Peyer's patch (tissue), 4 donors: ENCODE measurements around the gene STRIP1. TPM values are rescaled to one million over a fixed set of nuclear protein-coding genes. Genes with fewer than 3 reads are reported as not detected.
A peak's percentile ranks its signal among the peaks of the same experiment; 100 is the strongest.

Source experiments
- DNase-seq, 3 donors: peaks; one replicate each; pipeline ENCODE4 v3.0.0-alpha.2; 2017 to 2019
- H3K27ac ChIP-seq, 4 donors: fragments of 200-600 bp; sonication (generic); one replicate each; pipeline ENCODE4 v1.5.1; 2016 to 2019
- H3K27me3 ChIP-seq, 2 donors: fragments of 200-600 bp; sonication (generic); one replicate each; pipeline ENCODE4 v1.5.1; 2019
- H3K36me3 ChIP-seq, 3 donors: fragments of 200-600 bp; sonication (generic); one replicate each; pipeline ENCODE4 v1.5.1; 2016 to 2019
- H3K4me1 ChIP-seq, 4 donors: fragments of 200-600 bp; sonication (generic); one replicate each; pipeline ENCODE4 v1.5.1; 2016 to 2019
- H3K4me3 ChIP-seq, 4 donors: fragments of 200-600 bp; sonication (generic); 1 replicate in 3 of 4; 2 replicates in 1 of 4; pipeline ENCODE4 v1.5.1; 2016 to 2019; ENCODE audit warnings: mild to moderate bottlenecking in 1 of 4
- H3K9me3 ChIP-seq, 4 donors: fragments of 200-600 bp; sonication (generic); one replicate each; pipeline ENCODE4 v1.5.1; 2016 to 2019; ENCODE audit warnings: mild to moderate bottlenecking in 1 of 4
- CTCF ChIP-seq, 6 experiments: fragments of 450-650 bp in 4 of 6; fragments of 200-600 bp in 2 of 6; sonication (generic) in 1 of 6; IDR thresholded peaks; one replicate each; pipeline ENCODE4 v1.5.1; 2017 to 2019; ENCODE audit warnings: antibody characterized with exemption in 6 of 6, mild to moderate bottlenecking in 3 of 6, moderate library complexity in 1 of 6
- POLR2A ChIP-seq, 2 donors: fragments of 450-650 bp; IDR thresholded peaks; one replicate each; pipeline ENCODE4 v1.5.1; 2017; ENCODE audit warnings: antibody characterized with exemption in 2 of 2, mild to moderate bottlenecking in 2 of 2, moderate library complexity in 2 of 2
- total RNA-seq, 4 donors: library from RNA; depleted of rRNA; stranded (reverse); fragments of >200 nt; gene quantifications; one replicate each; pipeline ENCODE4 v1.1.0, GENCODE V29; 2016

The STRIP1 gene
- total RNA-seq, result 100 to 1,000 TPM in 2 of 4 donors, 10 to 100 TPM in 2; 25.6 to 117 (median 95.1) TPM

GRCh38 chr1:110034451-110035235, at the start of gene STRIP1:
Gene STRIP1, plus strand, starts transcription at chr1:110034624. Its CDS starts 14 bp downstream, at chr1:110034638.
- Histone ChIP-seq H3K9me3 (no peaks in the 10 kb centered on the region), H3K27ac (peak within 1 kb of the TSS; percentile 71 to 94 (median 83)), H3K4me1 (peaks cover 0 to 23% (median 8%) of the 10 kb centered on the region in 4 donors), H3K36me3 (peaks cover 0 to 23% (median 0%) of the 10 kb centered on the region in 3 donors), H3K27me3 (no peaks in the 10 kb centered on the region), H3K4me3 (peak within 1 kb of the TSS; percentile 66 to 100 (median 84))
- TF ChIP-seq POLR2A (IDR thresholded peaks at IDR 0.05) (peak; percentile 53 to 76), CTCF (IDR thresholded peaks at IDR 0.05) (no peak)
- DNase-seq, result peak; percentile 90 to 97 (median 93)

DNA sequence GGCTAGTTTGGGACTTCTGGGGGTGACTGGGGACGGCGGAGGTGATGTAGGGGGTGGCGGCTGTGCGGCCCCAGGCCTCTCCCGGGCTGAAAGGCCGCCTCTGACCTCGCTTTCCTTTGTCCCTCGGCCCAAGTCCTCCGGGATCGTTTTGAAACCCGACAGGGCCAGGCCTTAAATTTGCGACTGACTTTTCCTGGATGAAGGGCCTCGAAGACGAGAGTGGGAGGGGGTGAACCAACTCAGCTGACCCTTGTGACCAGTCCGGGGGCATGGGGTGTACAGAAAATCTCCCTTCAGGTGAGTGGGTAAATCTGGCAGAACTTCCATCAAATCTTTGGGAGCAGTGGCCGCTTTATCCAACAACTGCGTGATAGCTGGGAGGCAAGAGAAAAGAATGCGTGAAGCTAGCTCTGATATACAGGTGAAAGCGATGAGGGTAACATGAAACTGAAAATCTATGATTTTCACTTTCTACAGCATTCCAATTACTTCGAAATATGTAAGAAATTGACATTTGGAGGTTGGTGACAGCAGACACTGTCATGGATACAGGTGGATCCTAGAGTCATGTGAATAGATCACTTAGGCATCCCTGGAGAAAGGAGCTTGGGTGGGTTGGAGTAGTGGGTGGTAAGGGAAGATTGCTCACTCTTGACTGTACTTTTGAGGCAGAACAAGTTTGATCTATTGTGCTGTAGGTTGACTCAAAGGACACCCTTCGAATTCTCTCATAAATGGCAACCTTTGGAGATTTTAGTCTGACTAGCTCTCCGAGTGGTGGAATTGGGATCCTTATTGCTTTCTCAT, 49.0 kb upstream of the STRIP1 start:
- DNase-seq, result peak in 1 of 3 donors; percentile 54

DNA sequence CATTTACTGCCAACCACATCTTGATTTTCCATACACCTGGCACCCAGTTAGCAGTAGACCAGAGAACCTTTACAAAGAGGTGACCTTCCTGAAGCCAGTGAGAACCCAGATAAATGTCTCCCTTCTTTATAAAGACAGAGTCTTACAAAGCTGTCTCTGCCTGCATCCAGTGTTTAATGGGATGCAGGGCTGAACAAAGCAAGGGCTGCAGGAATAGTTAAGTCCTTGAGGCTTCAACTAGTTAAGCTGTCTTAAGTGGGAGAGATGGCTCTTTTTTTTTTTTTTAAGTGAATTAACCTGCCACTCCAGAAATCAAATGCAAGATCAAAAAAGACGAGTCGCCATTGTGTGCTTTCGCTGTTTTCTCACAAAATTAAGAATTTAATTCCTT, 48.4 kb upstream of the STRIP1 start:
- Histone ChIP-seq H3K4me3 (peak overlapping the region in 2 of 4 donors; percentile 83 to 84), H3K4me1 (peaks cover 0 to 51% (median 10%) of the 10 kb centered on the region in 4 donors), H3K9me3 (no peaks in the 10 kb centered on the region), H3K27ac (peak overlapping the region in 3 of 4 donors; percentile 96), H3K36me3 (peaks cover 0 to 7% (median 0%) of the 10 kb centered on the region in 3 donors), H3K27me3 (no peaks in the 10 kb centered on the region)
- TF ChIP-seq POLR2A (IDR thresholded peaks at IDR 0.05) (no peak), CTCF (IDR thresholded peaks at IDR 0.05) (no peak)
- DNase-seq, result no peak

More for the DNA sequence above, 49.0 kb upstream of the STRIP1 start:
- H3K27me3 ChIP-seq, result no peaks in the 10 kb centered on the region
- H3K4me3 ChIP-seq, result peak overlapping the region; percentile 75 to 84 (median 81)
- peak overlapping the region; percentile 92 to 96 (median 96) for H3K27ac ChIP-seq
- peaks cover 0 to 52% (median 10%) of the 10 kb centered on the region in 4 donors for H3K4me1 ChIP-seq
- TF ChIP-seq CTCF (IDR thresholded peaks at IDR 0.05) (no peak), POLR2A (IDR thresholded peaks at IDR 0.05) (no peak)
- peaks cover 0 to 7% (median 0%) of the 10 kb centered on the region in 3 donors for H3K36me3 ChIP-seq
- H3K9me3 ChIP-seq, result no peaks in the 10 kb centered on the region

DNA sequence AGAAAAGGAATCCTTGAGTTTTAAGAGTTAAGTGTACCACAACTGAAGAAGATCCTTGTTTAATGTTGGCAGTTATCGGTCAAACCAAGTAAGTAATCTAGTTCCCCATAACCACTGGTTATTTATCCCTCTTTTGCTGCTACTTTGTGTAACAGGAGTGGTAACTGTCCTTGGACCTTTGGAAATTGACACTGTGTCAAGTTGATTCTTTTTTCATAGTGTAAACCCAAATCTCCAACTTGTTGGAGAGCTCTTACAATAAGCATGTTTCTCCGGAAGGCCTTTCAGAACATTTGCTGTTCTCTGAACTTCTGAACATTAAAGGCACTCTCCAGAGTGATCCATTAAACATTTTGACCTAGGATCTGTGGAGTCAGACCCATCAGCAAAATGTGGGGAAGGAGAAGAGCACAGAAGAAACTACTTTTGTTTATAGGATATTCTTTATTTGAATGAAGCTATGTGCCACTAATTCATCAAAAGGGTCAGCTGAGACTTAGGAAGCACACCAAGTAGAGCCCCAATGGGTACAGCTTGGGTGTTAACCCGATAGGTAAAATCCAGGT, 46.0 kb upstream of the STRIP1 start:
- Histone ChIP-seq H3K9me3 (no peaks in the 10 kb centered on the region), H3K27ac (no peak overlapping the region), H3K36me3 (peaks cover 0 to 7% (median 0%) of the 10 kb centered on the region in 3 donors), H3K4me3 (no peak overlapping the region), H3K27me3 (no peaks in the 10 kb centered on the region), H3K4me1 (peaks cover 0 to 60% (median 10%) of the 10 kb centered on the region in 4 donors)
- TF ChIP-seq POLR2A (IDR thresholded peaks at IDR 0.05), result no peak
- no peak for TF ChIP-seq CTCF (IDR thresholded peaks at IDR 0.05)
- DNase-seq, result no peak
